Loucy (cell line): Measurements from ENCODE around the gene MRPS34.

Experiments
- H2AFZ ChIP-seq: fragments of 200-600 bp; sonication (generic); 2 replicates; pipeline ENCODE4 v1.6.0; 2016; ENCODE audit warnings: antibody characterized with exemption, mild to moderate bottlenecking, low read length, moderate library complexity
- H3F3A ChIP-seq: fragments of 200-600 bp; 2 replicates; pipeline ENCODE4 v1.6.0; 2016; ENCODE audit warnings: antibody characterized with exemption, low read depth, mild to moderate bottlenecking
- H3K27me3 ChIP-seq: fragments of 200-600 bp; sonication (generic); 2 replicates; pipeline ENCODE4 v1.6.1; 2014; ENCODE audit warnings: low read length, mild to moderate bottlenecking; ENCODE audit not compliant: insufficient read depth, poor library complexity, severe bottlenecking
- H3K36me3 ChIP-seq: fragments of 200-600 bp; sonication (generic); 2 replicates; pipeline ENCODE4 v1.6.1; 2016; ENCODE audit warnings: low read length; ENCODE audit not compliant: insufficient read depth
- H3K4me1 ChIP-seq: fragments of 200-600 bp; sonication (generic); 2 replicates; pipeline ENCODE4 v1.5.1; 2014; ENCODE audit warnings: low read length, mild to moderate bottlenecking; ENCODE audit not compliant: insufficient read depth, poor library complexity, severe bottlenecking
- H3K4me2 ChIP-seq: fragments of 200-600 bp; sonication (generic); 2 replicates; pipeline ENCODE4 v1.6.0; 2014; ENCODE audit warnings: antibody characterized with exemption, low read length, low read depth, mild to moderate bottlenecking; ENCODE audit not compliant: poor library complexity, severe bottlenecking
- H3K4me3 ChIP-seq: fragments of 200-600 bp; sonication (generic); 2 replicates; pipeline ENCODE4 v1.5.1; 2014; ENCODE audit warnings: low read length, mild to moderate bottlenecking, mixed read lengths; ENCODE audit not compliant: poor library complexity, severe bottlenecking
- H3K79me2 ChIP-seq: fragments of 200-600 bp; sonication (generic); 2 replicates; pipeline ENCODE4 v1.6.1; 2014; ENCODE audit warnings: low read length; ENCODE audit not compliant: insufficient read depth
- H3K9ac ChIP-seq: fragments of 200-600 bp; sonication (generic); 2 replicates; pipeline ENCODE4 v1.6.0; 2014; ENCODE audit warnings: mild to moderate bottlenecking, low read depth, low read length, moderate library complexity; ENCODE audit not compliant: poor library complexity, severe bottlenecking
- H3K9me2 ChIP-seq: fragments of 200-600 bp; sonication (generic); replicated peaks from 2 replicates; pipeline ENCODE4 v1.6.1; 2016; ENCODE audit warnings: low read depth, low read length, mixed read lengths
- H3K9me3 ChIP-seq: fragments of 200-600 bp; sonication (generic); 2 replicates; pipeline ENCODE4 v1.6.1; 2014; ENCODE audit warnings: mild to moderate bottlenecking, antibody characterized with exemption, low read length, low read depth; ENCODE audit not compliant: insufficient read depth
- H4K20me1 ChIP-seq: fragments of 200-600 bp; sonication (generic); 2 replicates; pipeline ENCODE4 v1.6.0; 2014; ENCODE audit warnings: antibody characterized with exemption, low read length, mild to moderate bottlenecking; ENCODE audit not compliant: insufficient read depth, poor library complexity, severe bottlenecking
- CTCF ChIP-seq: fragments of 200-600 bp; sonication (generic); conservative IDR thresholded peaks from 2 replicates; pipeline ENCODE4 v1.5.1; 2014; ENCODE audit warnings: mild to moderate bottlenecking, antibody characterized with exemption, low read length
- EZH2phosphoT487 ChIP-seq: fragments of 200-600 bp; IDR thresholded peaks from 2 replicates; pipeline ENCODE4 v1.6.1; 2018; ENCODE audit warnings: antibody characterized with exemption, mild to moderate bottlenecking, moderate library complexity, borderline replicate concordance

MRPS34 gene

GRCh38 chr16:1790611-1791255 lies 17.8 kb upstream of the MRPS34 start:
- no peaks in the 10 kb centered on the region for H3F3A ChIP-seq
- no peak overlapping the region for H3K9ac ChIP-seq
- no peaks in the 10 kb centered on the region for H3K27me3 ChIP-seq
- H3K9me3 ChIP-seq = no peaks in the 10 kb centered on the region
- no peaks in the 10 kb centered on the region for H3K36me3 ChIP-seq
- no peak overlapping the region for H3K4me2 ChIP-seq
- no peaks in the 10 kb centered on the region for H3K4me1 ChIP-seq
- TF ChIP-seq EZH2phosphoT487 (no peak), CTCF (no peak)
- H3K9me2 ChIP-seq = no peaks in the 10 kb centered on the region
- no peaks in the 10 kb centered on the region for H4K20me1 ChIP-seq
- peaks cover 5% of the 10 kb centered on the region; the same call in 1 of the 2 replicates for H3K79me2 ChIP-seq
- no peak overlapping the region for H2AFZ ChIP-seq
- no peak overlapping the region for H3K4me3 ChIP-seq

DNA sequence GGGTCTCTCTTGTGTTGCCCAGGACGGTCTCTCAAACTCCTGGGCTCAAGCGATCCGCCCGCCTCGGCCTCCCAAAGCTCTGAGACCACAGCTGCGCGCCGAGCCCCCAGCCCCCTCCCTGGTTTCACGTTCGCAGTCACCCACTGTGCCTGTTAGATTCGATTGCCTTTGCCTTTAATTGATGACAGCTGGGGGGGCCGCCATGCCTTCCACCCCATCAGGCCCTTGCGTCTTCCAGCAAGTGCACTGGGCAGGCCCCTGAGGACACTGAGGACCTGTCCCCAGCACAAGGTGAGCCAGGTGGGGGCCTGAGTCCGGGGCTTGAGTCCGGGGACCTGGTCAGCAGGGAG lies 17.3 kb upstream of the MRPS34 start:
- TF ChIP-seq CTCF = no peak
- no peak for TF ChIP-seq EZH2phosphoT487
- Histone ChIP-seq H3K9ac (no peak overlapping the region), H3K27me3 (no peaks in the 10 kb centered on the region), H3K9me3 (no peaks in the 10 kb centered on the region), H3K4me2 (no peak overlapping the region), H3K9me2 (no peaks in the 10 kb centered on the region), H4K20me1 (no peaks in the 10 kb centered on the region), H3K4me3 (no peak overlapping the region), H3K4me1 (no peaks in the 10 kb centered on the region), H2AFZ (no peak overlapping the region), H3K36me3 (no peaks in the 10 kb centered on the region), H3K79me2 (peaks cover 10% of the 10 kb centered on the region; the same call in 1 of the 2 replicates), H3F3A (no peaks in the 10 kb centered on the region)

GRCh38 chr16:1789643-1790045 lies 16.7 kb upstream of the MRPS34 start:
- Histone ChIP-seq H4K20me1 (no peaks in the 10 kb centered on the region), H3K9me3 (no peaks in the 10 kb centered on the region)
- TF ChIP-seq CTCF (no peak), EZH2phosphoT487 (no peak)

More at GRCh38 chr16:1789643-1790045, 16.7 kb upstream of the MRPS34 start:
- Histone ChIP-seq H2AFZ (no peak overlapping the region), H3F3A (no peaks in the 10 kb centered on the region), H3K79me2 (peaks cover 16% of the 10 kb centered on the region; the same call in 1 of the 2 replicates), H3K27me3 (no peaks in the 10 kb centered on the region), H3K4me2 (no peak overlapping the region), H3K4me3 (no peak overlapping the region), H3K4me1 (no peaks in the 10 kb centered on the region), H3K9ac (no peak overlapping the region), H3K36me3 (no peaks in the 10 kb centered on the region), H3K9me2 (no peaks in the 10 kb centered on the region)
